ENCODE measurements around the gene STX3. TPM values are rescaled to one million over a fixed set of nuclear protein-coding genes. Genes with fewer than 3 reads are reported as not detected.
"Not testable (repeated sequence)": the region's sequence is repeated elsewhere in the genome, so short reads cannot be mapped to it uniquely, and the experiment has no call there.

Gene STX3
- total RNA-seq, 2 experiments from 2014 or later = 39.6 to 42.0 TPM

- Mint-ChIP-seq H3K27me3 (no peaks in the 10 kb centered on the region), H3K27ac (no peak overlapping the region), H3K9me3 (peaks cover 20% of the 10 kb centered on the region), H3K36me3 (ENCODE audit: low read depth) (peaks cover 76% of the 10 kb centered on the region), H3K4me1 (peaks cover 72% of the 10 kb centered on the region), H3K4me3 (no peak overlapping the region)
- ChIA-PET POLR2A (no interaction called here), CTCF (no interaction called here)
- no peak for DNase-seq
Observed at GRCh38 chr11:59782080-59782479, 26.9 kb downstream of the STX3 start.

GRCh38 chr11:59783632-59784090 is 28.5 kb downstream of the STX3 start:
- Mint-ChIP-seq H3K4me1 (peaks cover 69% of the 10 kb centered on the region), H3K4me3 (peak overlapping the region; percentile 28), H3K36me3 (ENCODE audit: low read depth) (peaks cover 73% of the 10 kb centered on the region), H3K27me3 (no peaks in the 10 kb centered on the region), H3K27ac (peak overlapping the region; percentile 69), H3K9me3 (peaks cover 20% of the 10 kb centered on the region)
- DNase-seq = peak; percentile 17
- ChIA-PET CTCF (interaction anchor here (1.1 to 2.0 kb wide), 2 partner anchors 13 to 17 kb away, joined by 3 to 5 read pairs; no protein-coding TSS in a partner anchor), POLR2A (interaction anchor here (0.6 to 0.9 kb wide), 2 partner anchors 9 to 11 kb away, joined by 3 read pairs; no protein-coding TSS in a partner anchor)

- H3K36me3 Mint-ChIP-seq (ENCODE audit: low read depth) = peaks cover 75% of the 10 kb centered on the region
- peak overlapping the region; percentile 69 for H3K27ac Mint-ChIP-seq
- peaks cover 69% of the 10 kb centered on the region for H3K4me1 Mint-ChIP-seq
- H3K9me3 Mint-ChIP-seq = peaks cover 20% of the 10 kb centered on the region
- POLR2A ChIA-PET, H3K4me3 Mint-ChIP-seq, H3K27me3 Mint-ChIP-seq, DNase-seq: not testable (repeated sequence)
- CTCF ChIA-PET = interaction anchor here (0.7 to 2.0 kb wide), 4 partner anchors 13 to 45 kb away, joined by 3 to 5 read pairs (median 4); no protein-coding TSS in a partner anchor
Observed at GRCh38 chr11:59784441-59784840, 29.3 kb downstream of the STX3 start.

- CTCF ChIA-PET = interaction anchor here (0.7 to 1.5 kb wide), 5 partner anchors 12 to 1114 kb away, joined by 3 to 5 read pairs (median 4); partner anchors contain the start of gene STX3
- peaks cover 70% of the 10 kb centered on the region for H3K36me3 Mint-ChIP-seq (ENCODE audit: low read depth)
- H3K4me1 Mint-ChIP-seq = peaks cover 61% of the 10 kb centered on the region
- no peaks in the 10 kb centered on the region for H3K27me3 Mint-ChIP-seq
- H3K9me3 Mint-ChIP-seq = peaks cover 19% of the 10 kb centered on the region
- no peak overlapping the region for H3K27ac Mint-ChIP-seq
- H3K4me3 Mint-ChIP-seq = no peak overlapping the region
- no peak for DNase-seq
- POLR2A ChIA-PET = no interaction called here
Observed at GRCh38 chr11:59785818-59786217, 30.6 kb downstream of the STX3 start.

GRCh38 chr11:59787255-59787588 is 32.0 kb downstream of the STX3 start:
- DNase-seq = no peak
- no peaks in the 10 kb centered on the region for H3K27me3 Mint-ChIP-seq
- ChIA-PET POLR2A (no interaction called here), CTCF (interaction anchor here (1.0 kb wide), 1 partner anchor 33 kb away, joined by 4 read pairs; the partner anchor contains the start of gene STX3)
- peaks cover 65% of the 10 kb centered on the region for H3K36me3 Mint-ChIP-seq (ENCODE audit: low read depth)
- H3K27ac Mint-ChIP-seq = no peak overlapping the region
- peaks cover 52% of the 10 kb centered on the region for H3K4me1 Mint-ChIP-seq
- H3K4me3 Mint-ChIP-seq = no peak overlapping the region
- H3K9me3 Mint-ChIP-seq = peaks cover 12% of the 10 kb centered on the region

- Mint-ChIP-seq H3K27me3 (no peaks in the 10 kb centered on the region), H3K4me3 (no peak overlapping the region), H3K9me3 (peaks cover 10% of the 10 kb centered on the region), H3K4me1 (peaks cover 48% of the 10 kb centered on the region), H3K27ac (no peak overlapping the region), H3K36me3 (ENCODE audit: low read depth) (peaks cover 67% of the 10 kb centered on the region)
- no peak for DNase-seq
- CTCF ChIA-PET = interaction anchor here (1.1 to 1.3 kb wide), 3 partner anchors 12 to 16 kb away, joined by 4 to 8 read pairs (median 6); no protein-coding TSS in a partner anchor
- POLR2A ChIA-PET = interaction anchor here (0.7 kb wide), 1 partner anchor 38 kb away, joined by 3 read pairs; no protein-coding TSS in a partner anchor
Observed at GRCh38 chr11:59787816-59788215, 32.6 kb downstream of the STX3 start.

- Mint-ChIP-seq H3K27ac (no peak overlapping the region), H3K4me1 (peaks cover 16% of the 10 kb centered on the region), H3K36me3 (ENCODE audit: low read depth) (peaks cover 58% of the 10 kb centered on the region), H3K27me3 (no peaks in the 10 kb centered on the region), H3K9me3 (no peaks in the 10 kb centered on the region), H3K4me3 (no peak overlapping the region)
- POLR2A ChIA-PET = no interaction called here
- CTCF ChIA-PET = interaction anchor here (2.1 kb wide), 1 partner anchor 10 kb away, joined by 10 read pairs; no protein-coding TSS in a partner anchor
- no peak for DNase-seq
Observed at GRCh38 chr11:59791639-59792038, 36.5 kb downstream of the STX3 start.

- POLR2A ChIA-PET = no interaction called here
- no peaks in the 10 kb centered on the region for H3K9me3 Mint-ChIP-seq
- no peaks in the 10 kb centered on the region for H3K27me3 Mint-ChIP-seq
- DNase-seq = no peak
- H3K4me1 Mint-ChIP-seq = peaks cover 7% of the 10 kb centered on the region
- H3K4me3 Mint-ChIP-seq = no peak overlapping the region
- H3K36me3 Mint-ChIP-seq (ENCODE audit: low read depth) = peaks cover 54% of the 10 kb centered on the region
- CTCF ChIA-PET = interaction anchor here (2.1 kb wide), 1 partner anchor 9 kb away, joined by 10 read pairs; no protein-coding TSS in a partner anchor
- H3K27ac Mint-ChIP-seq = no peak overlapping the region
Observed at GRCh38 chr11:59792507-59792906, 37.3 kb downstream of the STX3 start.

GRCh38 chr11:59794417-59794816 is 39.2 kb downstream of the STX3 start:
- DNase-seq = no peak
- Mint-ChIP-seq H3K4me3 (no peak overlapping the region), H3K36me3 (ENCODE audit: low read depth) (peaks cover 43% of the 10 kb centered on the region), H3K4me1 (no peaks in the 10 kb centered on the region), H3K27me3 (no peaks in the 10 kb centered on the region), H3K27ac (no peak overlapping the region), H3K9me3 (no peaks in the 10 kb centered on the region)
- POLR2A ChIA-PET = no interaction called here
- CTCF ChIA-PET = interaction anchor here (0.5 kb wide), 1 partner anchor 16 kb away, joined by 4 read pairs; no protein-coding TSS in a partner anchor

GRCh38 chr11:59800390-59801025 is 45.3 kb downstream of the STX3 start:
- peak overlapping the region; percentile 34 for H3K27ac Mint-ChIP-seq
- no peaks in the 10 kb centered on the region for H3K9me3 Mint-ChIP-seq
- ChIA-PET CTCF (interaction anchor here (1.2 to 4.1 kb wide), 3 partner anchors 11 to 45 kb away, joined by 3 to 30 read pairs (median 3); partner anchors contain the start of gene STX3), POLR2A (no interaction called here)
- H3K36me3 Mint-ChIP-seq (ENCODE audit: low read depth) = peaks cover 24% of the 10 kb centered on the region
- no peak for DNase-seq
- no peak overlapping the region for H3K4me3 Mint-ChIP-seq
- H3K4me1 Mint-ChIP-seq = peaks cover 15% of the 10 kb centered on the region
- no peaks in the 10 kb centered on the region for H3K27me3 Mint-ChIP-seq

- H3K36me3 Mint-ChIP-seq (ENCODE audit: low read depth) = peaks cover 21% of the 10 kb centered on the region
Observed at GRCh38 chr11:59801160-59801706, 46.1 kb downstream of the STX3 start.

GRCh38 chr11:59801981-59802638 is 46.9 kb downstream of the STX3 start:
- ChIA-PET POLR2A (interaction anchor here (0.6 kb wide), 1 partner anchor 50 kb away, joined by 5 read pairs; no protein-coding TSS in a partner anchor), CTCF (interaction anchor here (0.6 to 4.1 kb wide), 14 partner anchors 8 to 125 kb away, joined by 3 to 30 read pairs (median 4); partner anchors contain the start of gene STX3)
- Mint-ChIP-seq H3K27ac (no peak overlapping the region), H3K36me3 (ENCODE audit: low read depth) (peaks cover 27% of the 10 kb centered on the region), H3K4me3 (no peak overlapping the region), H3K9me3 (no peaks in the 10 kb centered on the region), H3K27me3 (no peaks in the 10 kb centered on the region), H3K4me1 (peaks cover 15% of the 10 kb centered on the region)
- no peak for DNase-seq

More at GRCh38 chr11:59801160-59801706, 46.1 kb downstream of the STX3 start:
- Mint-ChIP-seq H3K27me3 (no peaks in the 10 kb centered on the region), H3K4me1 (peaks cover 15% of the 10 kb centered on the region), H3K27ac (no peak overlapping the region), H3K4me3 (no peak overlapping the region), H3K9me3 (no peaks in the 10 kb centered on the region)
- no peak for DNase-seq
- ChIA-PET CTCF (interaction anchor here (0.8 to 4.1 kb wide), 14 partner anchors 8 to 124 kb away, joined by 3 to 30 read pairs (median 4); partner anchors contain the start of gene STX3), POLR2A (no interaction called here)

All from activated CD4-positive, alpha-beta T cell treated with anti-CD3 and anti-CD28 coated beads, Interleukin-2, amount 10 ng/mL, durations not matched to agents 7 days and 5 days (primary cell).